BLaER1 (cell line): Measurements from ENCODE around the gene PEX5L.

Source experiments
- H3K27ac ChIP-seq: shearing (Covaris generic); formaldehyde crosslinking; 2 replicates; pipeline ENCODE4 v1.8.1; 2022
- H3K27me3 ChIP-seq: shearing (Covaris generic); formaldehyde crosslinking; 2 replicates; pipeline ENCODE4 v1.8.1; 2022
- H3K36me3 ChIP-seq: shearing (Covaris generic); formaldehyde crosslinking; 2 replicates; pipeline ENCODE4 v1.8.1; 2022
- H3K4me1 ChIP-seq: shearing (Covaris generic); formaldehyde crosslinking; 2 replicates; pipeline ENCODE4 v1.8.1; 2022
- H3K4me2 ChIP-seq: shearing (Covaris generic); formaldehyde crosslinking; 2 replicates; pipeline ENCODE4 v1.8.1; 2022
- H3K4me3 ChIP-seq: shearing (Covaris generic); formaldehyde crosslinking; 2 replicates; pipeline ENCODE4 v1.8.1; 2022
- H3K9ac ChIP-seq: shearing (Covaris generic); formaldehyde crosslinking; 2 replicates; pipeline ENCODE4 v1.8.1; 2022
- H3K9me3 ChIP-seq: shearing (Covaris generic); formaldehyde crosslinking; 2 replicates; pipeline ENCODE4 v1.8.1; 2022
- H4K20me1 ChIP-seq: shearing (Covaris generic); formaldehyde crosslinking; 2 replicates; pipeline ENCODE4 v1.8.1; 2022
- Cebpa-rat ChIP-seq: shearing (Covaris generic); IDR thresholded peaks from 2 replicates; pipeline ENCODE4 v1.8.1; 2022

Gene PEX5L

GRCh38 chr3:179769411-179770247 lies 267.1 kb downstream of the PEX5L start:
- peaks cover 30% of the 10 kb centered on the region for H3K4me1 ChIP-seq

DNA sequence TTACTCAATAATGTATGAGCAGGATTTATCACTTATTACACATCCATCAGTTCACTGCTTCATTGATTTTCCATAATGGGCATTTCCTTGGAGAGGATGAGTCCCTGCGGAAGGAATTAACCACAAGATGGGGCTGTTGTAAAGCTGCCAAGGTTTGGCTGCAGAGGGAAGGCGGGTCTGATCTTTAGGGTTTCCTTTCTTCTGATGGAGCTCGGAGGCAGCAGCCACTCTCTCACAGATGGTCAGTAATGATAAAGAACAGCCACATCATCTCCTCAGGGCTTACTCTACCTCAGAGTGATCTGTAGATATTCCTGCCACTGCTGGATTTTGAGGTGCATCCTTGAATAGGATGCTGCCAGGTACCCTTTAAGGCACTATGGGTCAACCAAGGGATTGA lies 268.7 kb downstream of the PEX5L start:
- Histone ChIP-seq H3K9me3 (peaks cover 8% of the 10 kb centered on the region; the same call in 1 of the 2 replicates), H3K4me2 (peak overlapping the region; percentile 46), H4K20me1 (no peaks in the 10 kb centered on the region), H3K9ac (no peak overlapping the region), H3K27me3 (no peaks in the 10 kb centered on the region), H3K4me3 (no peak overlapping the region), H3K4me1 (peaks cover 30% of the 10 kb centered on the region), H3K36me3 (peaks cover 84% of the 10 kb centered on the region), H3K27ac (no peak overlapping the region)
- no peak for TF ChIP-seq Cebpa-rat

More at GRCh38 chr3:179769411-179770247, 267.1 kb downstream of the PEX5L start:
- no peak overlapping the region for H3K4me3 ChIP-seq
- TF ChIP-seq Cebpa-rat: no peak
- H3K36me3 ChIP-seq: peaks cover 84% of the 10 kb centered on the region
- no peak overlapping the region for H3K9ac ChIP-seq
- H3K27ac ChIP-seq: peak overlapping the region; percentile 57
- peaks cover 19% of the 10 kb centered on the region for H3K9me3 ChIP-seq
- H4K20me1 ChIP-seq: no peaks in the 10 kb centered on the region
- H3K27me3 ChIP-seq: no peaks in the 10 kb centered on the region
- peak overlapping the region; percentile 55 for H3K4me2 ChIP-seq

DNA sequence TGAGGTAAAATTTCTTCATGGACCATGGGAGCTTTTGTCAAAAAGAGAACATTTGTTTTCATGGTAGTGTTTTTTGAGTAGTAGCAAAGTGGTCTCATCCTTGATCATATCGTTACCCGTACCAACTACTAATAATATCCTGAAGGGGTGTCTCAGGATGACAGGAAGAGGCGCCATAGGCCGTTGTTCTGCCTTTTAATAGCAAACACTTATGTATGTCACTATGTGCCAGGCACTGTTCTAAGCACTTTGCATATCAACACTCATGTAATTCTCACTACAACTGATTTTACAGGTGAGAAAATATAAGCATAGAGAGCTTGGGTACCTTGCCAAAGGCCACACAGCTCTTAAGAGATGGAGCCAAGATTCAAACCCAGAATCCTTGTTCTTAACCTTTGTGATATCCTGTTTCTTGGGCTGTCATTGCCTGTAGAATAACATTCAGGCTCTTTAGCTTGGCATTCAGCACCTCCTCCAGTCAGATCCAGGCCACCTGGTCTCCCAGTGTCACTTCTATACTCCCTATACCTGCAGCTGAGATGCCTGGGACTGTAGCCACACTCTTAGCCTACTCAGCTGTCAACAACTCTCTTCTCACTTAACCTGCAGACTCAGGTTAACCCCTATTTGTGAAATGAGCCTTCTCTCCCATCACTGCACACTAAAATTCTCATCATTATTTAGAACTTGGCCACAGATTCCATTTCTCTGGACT lies 270.2 kb downstream of the PEX5L start:
- Histone ChIP-seq H3K27ac (no peak overlapping the region), H3K4me1 (peaks cover 30% of the 10 kb centered on the region), H3K9me3 (no peaks in the 10 kb centered on the region), H3K9ac (no peak overlapping the region), H3K27me3 (no peaks in the 10 kb centered on the region), H3K4me2 (no peak overlapping the region), H3K36me3 (peaks cover 78% of the 10 kb centered on the region), H3K4me3 (no peak overlapping the region), H4K20me1 (no peaks in the 10 kb centered on the region)
- TF ChIP-seq Cebpa-rat: no peak

- Histone ChIP-seq H3K27ac (no peak overlapping the region), H3K4me2 (no peak overlapping the region), H3K27me3 (no peaks in the 10 kb centered on the region), H3K4me3 (no peak overlapping the region), H3K4me1 (peaks cover 30% of the 10 kb centered on the region), H4K20me1 (no peaks in the 10 kb centered on the region), H3K9ac (no peak overlapping the region), H3K36me3 (peaks cover 78% of the 10 kb centered on the region), H3K9me3 (no peaks in the 10 kb centered on the region)
- no peak for TF ChIP-seq Cebpa-rat
Measured at GRCh38 chr3:179765396-179765795, 271.3 kb downstream of the PEX5L start.

- H3K9ac ChIP-seq: no peak overlapping the region
- peaks cover 89% of the 10 kb centered on the region for H3K36me3 ChIP-seq
- H3K4me1 ChIP-seq: no peaks in the 10 kb centered on the region
- no peaks in the 10 kb centered on the region for H4K20me1 ChIP-seq
- H3K27me3 ChIP-seq: no peaks in the 10 kb centered on the region
- H3K27ac ChIP-seq: no peak overlapping the region
- no peak overlapping the region for H3K4me2 ChIP-seq
- H3K9me3 ChIP-seq: 0 out of 2 replicates have a peak, but pooled peaks cover 3% of the 10 kb centered on the region
- no peak for TF ChIP-seq Cebpa-rat
- no peak overlapping the region for H3K4me3 ChIP-seq
Measured at GRCh38 chr3:179760944-179761343, 275.8 kb downstream of the PEX5L start.

- no peaks in the 10 kb centered on the region for H3K27me3 ChIP-seq
Measured at GRCh38 chr3:179750720-179751328, 285.9 kb downstream of the PEX5L start.

DNA sequence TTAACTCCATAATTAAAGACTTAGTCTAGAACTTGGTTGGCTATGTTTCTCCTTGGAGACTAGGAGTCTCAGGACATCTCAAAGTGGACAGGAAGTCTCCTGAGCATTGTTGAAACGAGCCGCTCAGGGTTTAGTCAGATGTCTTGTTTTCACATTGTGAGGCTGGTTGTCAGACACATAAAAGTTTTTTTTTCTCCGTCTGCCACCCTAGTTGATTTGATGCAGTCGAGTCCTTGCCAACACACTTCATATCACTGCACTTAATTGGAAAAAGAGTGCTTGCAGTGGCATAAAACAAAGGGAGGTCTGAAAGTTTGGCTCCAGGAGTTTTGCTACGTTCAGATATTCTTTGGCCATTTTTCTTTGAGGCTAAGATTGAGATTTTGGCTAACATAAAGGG lies 291.0 kb downstream of the PEX5L start:
- Histone ChIP-seq H3K4me1 (0 out of 2 replicates have a peak, but pooled peaks cover 4% of the 10 kb centered on the region), H4K20me1 (no peaks in the 10 kb centered on the region), H3K27me3 (no peaks in the 10 kb centered on the region), H3K4me2 (no peak overlapping the region), H3K9me3 (no peaks in the 10 kb centered on the region), H3K27ac (no peak overlapping the region), H3K4me3 (no peak overlapping the region), H3K36me3 (peaks cover 71% of the 10 kb centered on the region), H3K9ac (no peak overlapping the region)
- TF ChIP-seq Cebpa-rat: no peak

More at GRCh38 chr3:179750720-179751328, 285.9 kb downstream of the PEX5L start:
- no peak overlapping the region for H3K9ac ChIP-seq
- H3K4me1 ChIP-seq: no peaks in the 10 kb centered on the region
- H3K36me3 ChIP-seq: peaks cover 64% of the 10 kb centered on the region
- no peaks in the 10 kb centered on the region for H4K20me1 ChIP-seq
- H3K4me3 ChIP-seq: no peak overlapping the region
- no peak for TF ChIP-seq Cebpa-rat
- H3K4me2 ChIP-seq: no peak overlapping the region
- H3K27ac ChIP-seq: no peak overlapping the region
- H3K9me3 ChIP-seq: no peaks in the 10 kb centered on the region

- Histone ChIP-seq H3K4me1 (0 out of 2 replicates have a peak, but pooled peaks cover 4% of the 10 kb centered on the region), H3K9ac (no peak overlapping the region), H3K27ac (no peak overlapping the region), H3K27me3 (no peaks in the 10 kb centered on the region), H3K36me3 (peaks cover 77% of the 10 kb centered on the region), H4K20me1 (no peaks in the 10 kb centered on the region), H3K4me3 (no peak overlapping the region), H3K4me2 (no peak overlapping the region), H3K9me3 (no peaks in the 10 kb centered on the region)
- no peak for TF ChIP-seq Cebpa-rat
Measured at GRCh38 chr3:179745079-179745478, 291.7 kb downstream of the PEX5L start.
